Spleen (tissue), 11 donors: ENCODE measurements around the gene LIPJ. TPM values are rescaled to one million over a fixed set of nuclear protein-coding genes. Genes with fewer than 3 reads are reported as not detected.

Experiments used
- DNase-seq: peaks from one replicate; pipeline ENCODE4 v3.0.0-alpha.2; 2020
- H3K27ac ChIP-seq, 8 donors: fragments of 200-600 bp; sonication (generic) in 7 of 8; 1 replicate in 4 of 8; 2 replicates in 4 of 8; pipeline versions ENCODE4 v1.5.0 to v1.8.0; 2016 to 2021; ENCODE audit warnings: inconsistent platforms in 4 of 8, mild to moderate bottlenecking in 4 of 8, moderate library complexity in 1 of 8
- H3K27me3 ChIP-seq, 7 donors: fragments of 200-600 bp; sonication (generic) in 6 of 7; replicated peaks in 1 of 7; 1 replicate in 4 of 7; 2 replicates in 3 of 7; pipeline versions ENCODE4 v1.5.0 to v1.8.0; 2016 to 2021; ENCODE audit warnings: inconsistent platforms in 3 of 7, mild to moderate bottlenecking in 1 of 7
- H3K36me3 ChIP-seq, 6 donors: fragments of 200-600 bp; sonication (generic) in 5 of 6; 1 replicate in 4 of 6; 2 replicates in 2 of 6; pipeline versions ENCODE4 v1.5.0 to v1.8.0; 2016 to 2021; ENCODE audit warnings: inconsistent platforms in 2 of 6
- H3K4me1 ChIP-seq, 6 donors: fragments of 200-600 bp; sonication (generic) in 5 of 6; 1 replicate in 3 of 6; 2 replicates in 3 of 6; pipeline versions ENCODE4 v1.5.0 to v1.8.0; 2016 to 2021; ENCODE audit warnings: inconsistent platforms in 3 of 6
- H3K4me3 ChIP-seq, 8 donors: fragments of 200-600 bp; sonication (generic) in 7 of 8; 1 replicate in 4 of 8; 2 replicates in 4 of 8; pipeline versions ENCODE4 v1.5.0 to v1.8.0; 2016 to 2021; ENCODE audit warnings: inconsistent platforms in 4 of 8, mild to moderate bottlenecking in 4 of 8, moderate library complexity in 2 of 8
- H3K9me3 ChIP-seq, 8 donors: fragments of 200-600 bp; sonication (generic) in 7 of 8; 1 replicate in 4 of 8; 2 replicates in 4 of 8; pipeline versions ENCODE4 v1.5.0 to v1.8.0; 2016 to 2021; ENCODE audit warnings: inconsistent platforms in 4 of 8
- POLR2A ChIP-seq, 3 donors: fragments of 450-650 bp; IDR thresholded peaks; one replicate each; pipeline ENCODE4 v1.5.1; 2017; ENCODE audit warnings: antibody characterized with exemption in 3 of 3, mild to moderate bottlenecking in 1 of 3
- POLR2AphosphoS5 ChIP-seq, 3 donors: sonication (generic); formaldehyde crosslinking; IDR thresholded peaks; one replicate each; pipeline ENCODE4 v1.5.1; 2017; ENCODE audit warnings: antibody characterized with exemption in 3 of 3
- WGBS, 5 donors: extraction: QIAGEN DNeasy Blood & Tissue Kit in 3 of 5; methylation state at CpG; one replicate each; pipeline versions ENCODE4 v1.1.5 to v1.1.7; 2013 to 2018; 5-methylcytosine and 5-hydroxymethylcytosine counted together
- intact Hi-C: fragments of 100-400 bp; cut with DNase I; formaldehyde crosslinking; loops from one replicate; pipeline ENCODE4 v1.15.0; 2023; ENCODE audit warnings: low total_unique reads
- polyA plus RNA-seq, 3 donors: library from polyadenylated mRNA; stranded (reverse); fragments of 200-250 nt; gene quantifications; one replicate each; pipeline ENCODE4 v1.2.1, GENCODE V29; 2013
- total RNA-seq, 7 donors: library from RNA; depleted of rRNA in 3 of 7; stranded (reverse); fragments of >200 nt in 3 of 7; fragmentation: NEBNext Ultra II Directional in 4 of 7; extraction: Animal tissue kit (Norgen Biotek cat#: 25700) in 4 of 7; gene quantifications; one replicate each; pipeline versions ENCODE4 v1.1.0 to v1.2.1, GENCODE V29; 2016 to 2021
- TF ChIP-seq, protein P1 (sequence below), 11 experiments: fragments of 200-600 bp in 7 of 11; fragments of 450-650 bp in 4 of 11; sonication (generic) in 4 of 11; IDR thresholded peaks in 8 of 11; conservative IDR thresholded peaks in 3 of 11; 1 replicate in 7 of 11; 2 replicates in 4 of 11; pipeline versions ENCODE4 v1.4.0 to v1.8.0; 2016 to 2021; ENCODE audit warnings: antibody characterized with exemption in 11 of 11, inconsistent platforms in 4 of 11, mild to moderate bottlenecking in 1 of 11
- donor health status: healthy with polysubstance abuse.
- donor health status: DM: no; HTN: no; CAD: no; lungs with moderate emphysema.
- donor health status: DM: no; HTN: no; CAD: no.
- donor health status: Bipolar disorder and iron deficiency.
- donor health status: healthy.
- donor health status: DM: no; HTN: no; CAD: no.
- donor health status: DM: yes; HTN: yes; CAD: no.

LIPJ gene
- total and polyA plus RNA-seq, 10 donors: 0.10 to 0.57 (median 0.22) TPM; not detected in 2

DNA sequence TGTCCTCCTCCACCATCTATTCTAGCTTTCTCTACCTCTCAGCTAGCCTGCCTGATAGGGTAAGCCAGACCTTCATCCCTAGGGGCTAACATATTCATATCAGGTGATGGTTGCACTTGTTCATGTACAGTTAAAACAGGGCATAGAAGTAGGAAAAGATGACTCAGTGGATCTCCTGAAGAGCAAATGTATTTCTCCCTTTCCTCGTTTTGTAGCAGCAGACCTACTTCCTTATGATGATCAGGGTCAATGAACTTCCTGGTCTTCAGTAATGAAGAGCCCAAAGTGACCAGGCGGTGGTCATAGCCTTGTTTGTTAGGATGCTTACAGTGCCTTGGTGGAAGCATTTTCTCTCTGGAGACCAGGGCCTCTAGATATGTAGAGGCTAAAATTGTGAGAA lies 6.3 kb downstream of the LIPJ start:
- 56 to 88% (median 72%) methylated on average over 2 of the region's 2 CpGs for WGBS, 5 donors
- intact Hi-C loops: no loop called here

DNA sequence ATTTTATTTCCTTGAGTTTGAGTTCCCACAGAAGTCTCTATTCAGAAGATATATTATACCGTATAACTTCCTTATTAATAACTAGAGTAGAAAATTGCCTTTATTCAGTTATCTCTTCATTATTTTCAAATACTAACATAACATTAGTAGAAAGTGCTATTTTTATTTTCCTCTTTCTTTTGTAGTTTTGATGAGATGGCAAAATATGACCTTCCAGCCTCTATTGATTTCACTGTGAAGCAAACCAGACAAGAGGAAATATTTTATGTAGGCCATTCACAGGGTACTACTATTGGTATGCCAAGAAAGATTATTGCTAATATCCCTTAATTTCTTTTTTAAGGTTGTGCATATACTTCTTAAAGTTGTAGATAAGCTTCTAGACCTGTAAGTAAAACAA lies 7.9 kb downstream of the LIPJ start:
- 93 to 99% (median 96%) methylated on average over 1 of the region's 1 CpG for WGBS, 5 donors
- DNase-seq: no peak
- no peaks in the 10 kb centered on the region for H3K36me3 ChIP-seq
- no peak overlapping the region for H3K27ac ChIP-seq
- H3K27me3 ChIP-seq: no peaks in the 10 kb centered on the region
- no peak overlapping the region for H3K4me3 ChIP-seq
- no peak for TF ChIP-seq POLR2A (IDR thresholded peaks at IDR 0.05)
- TF ChIP-seq POLR2AphosphoS5 (IDR thresholded peaks at IDR 0.05): no peak
- TF ChIP-seq, protein P1, sequence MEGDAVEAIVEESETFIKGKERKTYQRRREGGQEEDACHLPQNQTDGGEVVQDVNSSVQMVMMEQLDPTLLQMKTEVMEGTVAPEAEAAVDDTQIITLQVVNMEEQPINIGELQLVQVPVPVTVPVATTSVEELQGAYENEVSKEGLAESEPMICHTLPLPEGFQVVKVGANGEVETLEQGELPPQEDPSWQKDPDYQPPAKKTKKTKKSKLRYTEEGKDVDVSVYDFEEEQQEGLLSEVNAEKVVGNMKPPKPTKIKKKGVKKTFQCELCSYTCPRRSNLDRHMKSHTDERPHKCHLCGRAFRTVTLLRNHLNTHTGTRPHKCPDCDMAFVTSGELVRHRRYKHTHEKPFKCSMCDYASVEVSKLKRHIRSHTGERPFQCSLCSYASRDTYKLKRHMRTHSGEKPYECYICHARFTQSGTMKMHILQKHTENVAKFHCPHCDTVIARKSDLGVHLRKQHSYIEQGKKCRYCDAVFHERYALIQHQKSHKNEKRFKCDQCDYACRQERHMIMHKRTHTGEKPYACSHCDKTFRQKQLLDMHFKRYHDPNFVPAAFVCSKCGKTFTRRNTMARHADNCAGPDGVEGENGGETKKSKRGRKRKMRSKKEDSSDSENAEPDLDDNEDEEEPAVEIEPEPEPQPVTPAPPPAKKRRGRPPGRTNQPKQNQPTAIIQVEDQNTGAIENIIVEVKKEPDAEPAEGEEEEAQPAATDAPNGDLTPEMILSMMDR (IDR thresholded peaks at IDR 0.05 in 8 of 11, conservative IDR thresholded peaks at IDR 0.05 in 3 of 11): no peak
- intact Hi-C loops: no loop called here
- H3K4me1 ChIP-seq: peaks cover 0 to 11% (median 2%) of the 10 kb centered on the region in 6 donors
- H3K9me3 ChIP-seq: no peaks in the 10 kb centered on the region

More for the DNA sequence above, 6.3 kb downstream of the LIPJ start:
- Histone ChIP-seq H3K4me1 (peaks cover 0 to 4% (median 0%) of the 10 kb centered on the region in 6 donors), H3K4me3 (no peak overlapping the region), H3K9me3 (no peaks in the 10 kb centered on the region), H3K27ac (no peak overlapping the region), H3K36me3 (no peaks in the 10 kb centered on the region), H3K27me3 (no peaks in the 10 kb centered on the region)
- DNase-seq: no peak
- TF ChIP-seq, protein P1 (IDR thresholded peaks at IDR 0.05 in 8 of 11, conservative IDR thresholded peaks at IDR 0.05 in 3 of 11): no peak

DNA sequence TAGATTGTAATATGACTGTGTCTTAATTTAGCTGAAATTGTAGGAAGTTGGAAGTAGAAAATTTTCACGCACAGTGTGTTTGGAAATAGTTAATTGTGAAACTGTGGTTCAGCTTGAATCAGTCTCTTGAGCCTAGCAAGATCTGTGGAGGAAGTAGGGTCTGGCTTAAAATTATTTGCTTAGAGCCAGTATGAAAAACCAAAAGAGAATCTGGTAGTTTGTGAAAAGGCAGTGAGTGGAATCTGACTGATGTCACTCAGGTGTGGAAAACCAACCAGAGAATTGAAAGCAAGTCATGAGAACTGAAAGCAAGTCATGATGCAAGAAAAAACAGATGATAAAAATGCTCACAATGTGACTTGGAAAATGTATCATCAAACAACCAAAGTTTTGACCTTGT lies 11.5 kb downstream of the LIPJ start:
- 32 to 47% (median 43%) methylated on average over 1 of the region's 1 CpG for WGBS, 5 donors
- DNase-seq: no peak

DNA sequence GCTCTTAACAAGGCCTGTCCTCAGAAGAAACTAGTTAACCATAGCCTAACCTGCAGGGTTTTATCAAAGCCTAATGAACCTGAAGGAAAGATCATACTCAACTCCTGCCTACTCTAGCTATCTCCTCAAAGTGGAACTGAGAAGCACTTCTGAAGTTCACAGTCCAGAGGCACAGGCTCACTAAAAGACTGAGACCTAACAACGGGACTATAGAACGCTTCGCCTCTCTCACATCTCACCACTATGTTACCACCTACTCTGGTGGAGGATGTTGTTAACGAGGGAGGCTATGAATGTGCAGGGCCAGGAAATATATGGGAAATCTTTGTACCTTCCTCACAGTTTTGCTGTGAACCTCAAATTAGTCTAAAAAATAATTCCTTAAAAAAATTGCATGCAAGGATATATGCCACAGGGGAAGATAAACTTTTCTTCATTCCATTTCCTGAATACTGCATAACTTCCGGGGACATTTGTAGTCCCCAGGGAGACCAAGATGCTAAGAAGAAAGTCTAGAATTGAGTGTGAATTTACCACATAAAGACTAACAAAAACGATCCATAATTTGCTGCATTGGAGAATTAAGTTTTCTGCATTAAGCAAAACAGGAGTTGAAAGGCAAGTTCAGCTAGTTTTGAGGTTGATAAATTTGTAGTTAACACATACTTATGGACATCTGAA lies 21.6 kb downstream of the LIPJ start:
- H3K36me3 ChIP-seq: no peaks in the 10 kb centered on the region
- no peaks in the 10 kb centered on the region for H3K27me3 ChIP-seq
- DNase-seq: no peak
- H3K4me1 ChIP-seq: no peaks in the 10 kb centered on the region
- no peak overlapping the region for H3K27ac ChIP-seq
- 78 to 90% (median 82%) methylated on average over 6 of the region's 6 CpGs for WGBS, 5 donors
- no peaks in the 10 kb centered on the region for H3K9me3 ChIP-seq
- intact Hi-C loops: no loop called here
- no peak overlapping the region for H3K4me3 ChIP-seq
- TF ChIP-seq POLR2A (IDR thresholded peaks at IDR 0.05): no peak
- TF ChIP-seq, protein P1 (IDR thresholded peaks at IDR 0.05 in 8 of 11, conservative IDR thresholded peaks at IDR 0.05 in 3 of 11): no peak

More for the DNA sequence above, 11.5 kb downstream of the LIPJ start:
- Histone ChIP-seq H3K36me3 (no peaks in the 10 kb centered on the region), H3K27ac (peak overlapping the region in 4 of 8 donors; percentile 15 to 33 (median 26)), H3K4me3 (no peak overlapping the region), H3K27me3 (no peaks in the 10 kb centered on the region), H3K9me3 (peaks cover 0 to 8% (median 3%) of the 10 kb centered on the region in 8 donors), H3K4me1 (peaks cover 0 to 11% (median 2%) of the 10 kb centered on the region in 6 donors)
- TF ChIP-seq POLR2AphosphoS5 (IDR thresholded peaks at IDR 0.05) (no peak), POLR2A (IDR thresholded peaks at IDR 0.05) (no peak)
- TF ChIP-seq, protein P1 (IDR thresholded peaks at IDR 0.05 in 8 of 11, conservative IDR thresholded peaks at IDR 0.05 in 3 of 11): no peak
- intact Hi-C loops: no loop called here
